T1000 (cell line): ENCODE measurements around the gene AMMECR1.
"Not testable (repeated sequence)": the region's sequence is repeated elsewhere in the genome, so short reads cannot be mapped to it uniquely, and the experiment has no call there.

Experiments
- DNase-seq: peaks from one replicate; lab custom pipeline; 2025; ENCODE audit warnings: mixed read lengths; lab: John Stamatoyannopoulos, UW

The AMMECR1 gene

DNA sequence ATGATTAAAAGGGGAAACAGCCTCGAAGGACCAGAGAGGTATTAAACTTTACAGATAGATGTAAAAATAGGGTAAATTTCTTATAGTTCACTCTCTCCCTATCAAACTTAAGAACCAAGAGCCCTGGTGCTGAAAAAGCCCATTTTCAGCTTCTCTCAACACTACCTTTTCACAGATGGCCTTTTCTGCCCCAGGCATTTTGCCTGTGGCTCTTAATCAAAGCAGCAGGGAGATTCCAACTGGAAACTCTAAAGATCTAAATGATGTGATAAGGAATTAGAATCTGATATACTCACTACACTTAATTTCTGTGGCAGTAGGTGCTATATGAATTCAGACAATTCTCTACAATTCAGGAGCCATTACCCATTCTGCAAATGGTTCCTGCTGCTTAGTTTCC, 60.0 kb downstream of the AMMECR1 start:
- DNase-seq, result no peak

DNA sequence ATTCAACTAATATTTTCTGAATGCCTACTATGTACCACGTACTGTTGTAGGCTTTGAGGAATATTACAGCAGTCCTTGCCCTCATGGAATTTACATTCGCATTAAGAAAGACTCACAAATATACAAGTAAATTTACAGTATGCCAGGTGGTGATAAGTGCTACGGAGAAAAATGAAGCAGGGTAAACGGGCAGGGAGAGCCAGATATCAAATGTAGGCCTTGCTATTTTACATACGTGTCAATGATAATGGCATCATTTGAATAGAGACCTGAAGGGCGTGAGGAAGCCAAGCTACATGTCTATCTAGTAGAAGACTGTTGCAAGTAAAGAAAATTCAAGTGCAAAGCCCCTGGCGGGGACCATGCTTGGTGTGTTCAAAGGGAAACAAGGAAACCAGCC, 65.2 kb downstream of the AMMECR1 start:
- no peak for DNase-seq

DNA sequence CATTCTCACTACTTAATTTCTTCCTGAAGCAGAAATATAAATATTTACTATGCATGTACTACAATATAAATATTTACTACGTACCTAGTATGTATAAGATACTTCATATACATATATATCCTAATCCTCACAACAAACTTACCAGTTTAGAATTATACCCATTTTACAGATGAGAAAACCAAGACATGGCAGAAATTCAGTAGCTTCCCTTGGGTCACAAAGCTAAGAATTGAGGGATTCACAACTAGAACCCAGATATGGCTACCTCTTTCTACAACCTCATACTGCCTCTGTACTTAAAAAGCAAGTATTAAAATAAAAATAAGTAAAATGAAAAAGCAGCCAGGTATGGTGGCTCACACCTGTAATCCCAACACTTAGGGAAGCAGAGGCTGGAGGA, 65.9 kb downstream of the AMMECR1 start:
- DNase-seq, result no peak

DNA sequence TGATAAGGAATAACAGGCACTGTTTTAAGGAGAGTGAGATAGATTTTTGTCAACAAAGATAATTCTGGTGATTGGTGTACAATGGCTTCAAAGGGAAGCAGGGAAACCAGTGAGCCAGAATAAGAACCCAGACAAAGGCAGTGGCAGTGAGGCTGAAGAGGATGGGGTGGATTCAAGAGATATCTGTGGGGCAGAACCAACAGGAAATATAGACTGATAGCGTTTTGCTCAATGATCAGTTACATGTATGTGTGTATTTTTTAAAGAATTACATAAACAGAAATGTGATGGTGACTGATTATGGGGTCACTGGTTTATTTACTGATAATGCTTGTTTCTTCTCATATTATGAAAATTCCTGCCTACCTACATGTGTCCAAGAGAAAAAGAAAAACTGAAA, 66.4 kb downstream of the AMMECR1 start:
- DNase-seq, result no peak

DNA sequence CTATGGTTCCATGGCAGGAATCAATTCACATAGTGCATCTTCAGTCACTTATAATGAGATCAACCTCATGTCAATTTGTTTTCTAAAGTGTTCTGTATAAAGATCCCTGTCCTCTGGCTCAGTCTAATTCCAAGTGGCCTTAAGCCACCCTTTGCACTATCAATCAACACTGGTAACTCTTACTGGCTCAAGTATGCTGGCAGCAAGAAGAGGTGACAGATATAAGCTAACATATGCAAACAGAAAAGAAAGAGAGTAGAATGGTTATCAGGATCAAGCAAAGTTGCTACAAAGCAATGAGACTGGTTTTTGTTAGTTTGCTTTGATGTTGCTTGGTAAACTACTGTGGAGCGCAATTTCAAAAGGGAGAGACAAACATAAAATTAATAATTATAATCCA, 67.0 kb downstream of the AMMECR1 start:
- no peak for DNase-seq

DNA sequence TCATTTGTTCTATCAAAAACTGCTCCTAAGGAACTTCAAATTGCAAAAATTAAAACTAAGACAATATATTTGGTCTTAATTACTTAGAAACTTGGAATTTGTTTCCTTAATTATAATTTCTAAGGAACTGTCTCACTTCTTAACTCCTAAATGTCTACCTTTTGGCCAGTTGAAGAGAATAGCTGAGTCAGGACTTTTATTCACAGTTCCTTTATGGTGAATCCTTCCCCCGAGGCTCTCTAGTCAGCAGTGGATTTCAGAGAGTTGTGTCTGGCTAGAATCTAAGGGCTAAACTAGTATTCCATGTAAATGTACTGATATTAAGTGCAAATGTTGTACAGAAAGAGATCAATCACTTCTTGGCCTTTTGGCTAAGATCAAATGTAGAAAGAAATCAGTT, 69.3 kb downstream of the AMMECR1 start:
- no peak for DNase-seq

DNA sequence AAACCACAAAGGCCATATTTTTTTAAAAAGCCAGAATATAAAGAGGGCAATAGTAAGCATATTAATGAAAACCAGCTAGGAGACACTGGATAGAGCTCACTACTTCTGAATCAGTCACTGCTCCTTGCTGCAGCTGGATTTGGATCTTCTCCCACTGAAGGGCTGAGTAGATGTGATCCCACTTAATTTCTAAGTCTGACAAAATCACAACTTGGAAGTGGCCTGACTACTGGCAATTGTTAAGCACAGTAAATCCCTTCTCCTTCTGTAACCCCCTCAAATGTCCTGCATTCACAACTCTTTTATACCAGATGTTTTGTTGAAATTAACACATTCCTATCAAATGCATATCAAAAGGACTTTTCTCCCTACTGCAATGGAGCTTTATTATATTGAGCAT, 72.9 kb downstream of the AMMECR1 start:
- no peak for DNase-seq

DNA sequence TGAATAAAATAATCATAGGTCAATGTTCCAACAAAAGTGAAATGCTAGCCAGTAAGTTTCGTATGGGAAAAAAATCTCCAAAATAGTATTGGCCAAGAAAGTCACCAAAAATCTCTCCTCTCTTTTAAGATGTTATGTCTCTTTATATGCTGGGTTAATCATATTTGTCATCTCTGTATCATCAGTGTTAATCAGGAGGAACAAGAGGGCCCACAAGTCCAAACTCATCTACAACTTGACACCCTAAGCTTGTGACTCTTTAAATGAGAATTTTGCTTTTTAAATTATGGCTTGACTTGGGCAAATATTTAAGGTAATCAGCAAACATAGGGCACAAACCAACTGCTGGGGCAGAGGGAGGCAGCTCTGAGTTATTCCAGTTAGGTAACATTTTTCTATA, 75.5 kb downstream of the AMMECR1 start:
- no peak for DNase-seq

DNA sequence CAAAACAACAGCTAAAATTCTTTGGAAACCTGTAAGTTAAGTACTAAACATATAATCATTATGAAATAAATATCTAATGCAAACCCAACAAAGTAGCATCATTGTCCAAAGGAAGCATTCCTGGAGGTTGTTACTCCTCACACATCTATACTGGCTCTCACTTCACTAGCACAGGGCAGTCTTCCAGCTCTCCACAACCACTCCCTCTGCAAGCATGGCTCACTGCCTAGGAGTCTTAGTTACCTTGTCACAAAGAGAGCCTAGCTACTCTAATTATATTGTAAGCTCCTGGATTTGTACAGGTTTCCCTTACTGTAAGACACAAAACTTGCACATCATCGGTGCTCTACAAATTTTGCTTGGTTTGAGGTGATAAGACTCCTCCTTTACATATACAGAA, 76.1 kb downstream of the AMMECR1 start:
- DNase-seq, result no peak

DNA sequence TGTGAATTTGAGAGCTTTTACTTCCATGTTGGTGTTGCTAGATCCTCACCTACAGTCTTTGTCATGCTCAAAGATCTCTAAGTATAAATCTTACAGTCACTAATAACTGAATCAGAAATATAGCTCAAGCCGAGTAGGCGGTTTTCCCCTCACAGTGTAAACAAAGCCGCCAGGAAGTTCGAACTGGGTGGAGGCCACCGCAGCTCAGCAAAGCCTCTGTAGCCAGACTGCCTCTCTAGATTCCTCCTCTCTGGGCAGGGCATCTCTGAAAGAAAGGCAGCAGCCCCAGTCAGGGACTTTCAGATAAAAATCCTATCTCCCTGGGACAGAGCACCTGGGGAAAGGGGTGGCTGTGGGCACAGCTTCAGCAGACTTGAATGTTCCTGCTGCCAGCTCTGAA, 79.6 kb downstream of the AMMECR1 start:
- not testable (repeated sequence) for DNase-seq

DNA sequence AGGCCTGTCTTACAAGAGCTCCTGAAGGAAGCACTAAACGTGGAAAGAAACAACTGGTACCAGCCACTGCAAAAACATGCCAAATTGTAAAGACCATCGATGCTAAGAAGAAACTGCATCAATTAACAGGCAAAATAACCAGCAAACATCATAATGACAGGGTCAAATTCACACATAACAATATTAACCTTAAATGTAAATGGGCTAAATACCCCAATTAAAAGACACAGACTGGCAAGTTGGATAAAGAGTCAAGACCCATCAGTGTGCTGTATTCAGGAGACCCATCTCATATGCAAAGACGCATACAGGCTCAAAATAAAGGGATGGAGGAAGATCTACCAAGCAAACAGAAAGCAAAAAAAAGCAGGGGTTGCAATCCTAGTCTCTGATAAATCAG, 86.4 kb downstream of the AMMECR1 start:
- not testable (repeated sequence) for DNase-seq

DNA sequence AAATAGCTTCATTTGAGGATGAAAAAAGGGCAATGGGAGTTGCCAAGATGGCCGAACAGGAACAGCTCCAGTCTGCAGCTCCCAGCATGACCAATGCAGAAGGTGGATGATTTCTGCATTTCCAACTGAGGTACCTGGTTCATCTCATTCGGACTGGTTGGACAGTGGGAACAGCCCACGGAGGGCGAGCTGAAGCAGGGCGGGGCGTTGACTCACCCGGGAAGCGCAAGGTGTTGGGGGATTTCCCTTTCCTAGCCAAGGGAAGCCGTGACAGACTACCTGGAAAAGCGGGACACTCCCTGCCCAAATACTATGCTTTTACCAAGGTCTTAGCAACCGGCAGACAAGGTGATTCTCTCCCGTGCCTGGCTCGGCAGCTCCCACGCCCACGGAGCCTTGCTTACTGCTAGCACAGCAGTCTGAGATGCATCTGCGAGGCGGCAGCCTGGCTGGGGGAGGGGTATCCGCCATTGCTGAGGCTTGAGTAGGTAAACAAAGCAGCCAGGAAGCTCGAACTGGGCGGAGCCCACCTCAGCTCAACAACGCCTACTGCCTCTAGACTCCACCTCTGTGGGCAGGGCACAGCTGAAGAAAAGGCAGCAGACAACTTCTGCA, 88.3 kb downstream of the AMMECR1 start:
- not testable (repeated sequence) for DNase-seq

DNA sequence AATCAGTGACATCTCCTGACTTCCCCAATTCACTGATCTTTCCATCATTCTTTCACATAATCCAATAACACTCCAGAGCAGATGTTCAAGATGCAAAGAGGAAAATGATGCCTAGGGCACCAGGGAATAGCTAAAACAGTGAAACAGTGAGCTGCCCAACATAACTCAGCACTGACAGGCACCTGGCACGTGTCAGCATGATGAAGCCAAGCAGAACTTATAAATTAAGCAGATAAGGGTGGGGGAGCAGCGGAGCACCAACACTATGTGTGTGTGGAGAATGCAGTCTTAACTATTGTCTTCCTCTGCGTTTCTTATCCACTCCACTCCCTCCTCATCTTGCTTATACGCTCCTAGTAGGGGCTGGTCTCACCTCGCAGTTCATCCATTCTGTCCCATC, 89.4 kb downstream of the AMMECR1 start:
- DNase-seq, result no peak

DNA sequence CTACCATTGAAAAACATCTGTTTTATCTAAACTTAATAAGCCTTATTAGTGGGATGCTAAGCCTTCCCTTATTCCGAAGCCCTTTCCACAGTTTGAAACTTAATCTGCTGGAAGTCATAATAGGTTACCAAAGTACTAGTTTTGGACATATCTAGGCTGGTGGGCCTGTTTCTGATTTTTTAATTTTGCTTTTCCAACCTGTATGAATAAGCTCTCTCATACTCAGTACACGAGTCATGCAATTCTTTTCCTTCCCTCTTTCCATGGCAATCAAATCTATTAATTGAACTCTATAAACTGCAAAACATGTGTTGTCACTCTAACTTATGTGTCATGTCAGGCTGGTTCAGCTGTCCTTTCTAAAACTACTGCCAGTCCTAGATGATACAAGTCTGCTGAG, 91.0 kb downstream of the AMMECR1 start:
- DNase-seq, result no peak

DNA sequence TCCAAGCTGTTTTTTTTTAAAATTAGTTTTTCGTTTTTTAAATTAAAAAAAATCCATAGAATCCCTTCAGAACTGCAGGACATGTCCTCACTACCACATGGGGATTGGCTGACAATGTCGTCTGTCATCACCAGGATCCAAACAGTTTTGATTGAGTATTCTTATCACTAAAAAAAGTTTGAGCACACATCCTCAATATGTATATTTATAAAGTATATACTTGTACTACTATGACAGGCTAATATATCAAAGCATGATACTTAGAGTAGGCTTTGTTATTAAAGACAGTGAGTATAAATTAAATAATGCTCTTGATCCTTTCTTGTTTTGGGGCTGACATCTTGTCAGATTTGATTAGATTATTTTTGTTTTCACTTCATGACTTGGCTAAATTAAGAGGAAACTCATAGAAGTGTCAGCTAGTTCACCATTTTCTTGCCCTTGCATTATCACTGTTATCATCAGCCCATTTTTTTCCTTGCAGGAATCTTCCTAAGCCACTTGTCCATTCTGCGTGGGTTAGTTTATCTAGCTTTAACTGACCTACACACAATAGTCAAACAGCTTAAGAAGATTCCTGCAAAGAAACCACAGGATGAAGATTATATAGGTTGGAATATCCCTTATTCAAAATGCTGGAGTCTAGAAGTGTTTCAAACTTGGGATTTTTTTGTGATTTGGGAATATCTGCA, 92.8 kb downstream of the AMMECR1 start:
- DNase-seq, result no peak

DNA sequence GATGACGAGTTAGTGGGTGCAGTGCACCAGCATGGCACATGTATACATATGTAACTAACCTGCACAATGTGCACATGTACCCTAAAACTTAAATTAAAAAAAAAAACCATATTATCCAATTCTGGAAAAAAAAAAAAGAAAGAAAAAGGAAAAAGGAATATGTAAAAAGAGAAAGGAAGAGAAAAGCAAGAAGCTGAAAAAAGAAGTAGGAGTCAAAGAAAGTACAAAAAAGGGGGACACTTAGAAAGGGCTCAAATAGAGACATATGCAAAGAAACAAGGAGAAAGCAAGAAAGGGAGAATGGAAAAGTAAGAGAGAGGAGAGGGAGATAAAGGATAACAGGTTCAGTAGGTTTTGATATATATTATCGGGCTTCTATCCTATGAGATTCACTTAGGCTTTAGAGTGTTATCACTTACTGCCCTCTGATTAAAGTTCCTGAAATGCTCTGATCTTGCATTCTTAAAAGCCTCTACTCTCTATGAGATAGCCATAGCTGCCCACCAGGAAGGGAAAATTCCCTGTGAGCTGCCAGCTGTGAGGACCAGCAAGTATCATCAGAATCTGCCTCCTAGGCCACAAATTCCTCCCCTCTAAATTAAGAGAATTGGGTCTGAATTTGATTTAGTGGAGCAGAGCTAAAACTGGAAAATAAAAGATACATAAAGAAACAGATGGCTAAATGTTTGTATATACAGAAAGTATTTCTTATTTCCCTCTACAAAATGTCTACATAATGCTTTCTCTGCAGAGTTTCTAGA, 95.2 kb downstream of the AMMECR1 start:
- no peak for DNase-seq

DNA sequence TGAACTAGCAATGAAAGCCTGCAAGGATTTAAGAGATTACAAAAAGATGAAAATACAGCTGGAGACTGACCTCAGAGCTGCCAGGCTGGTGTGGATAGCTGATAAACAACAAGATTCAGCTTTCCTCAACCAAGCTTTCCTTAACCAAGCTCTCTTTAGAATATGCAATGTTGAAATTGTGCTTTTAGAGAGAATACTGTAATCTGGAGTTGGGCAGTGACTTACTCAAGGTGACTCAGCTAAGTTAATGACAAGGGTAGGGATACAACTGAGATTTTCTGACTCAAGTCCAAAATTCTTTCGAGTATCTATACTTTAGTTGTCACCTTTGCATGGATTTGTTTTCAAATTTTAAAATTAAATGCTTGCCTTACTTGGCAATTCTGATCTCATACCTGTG, 98.0 kb downstream of the AMMECR1 start:
- no peak for DNase-seq

DNA sequence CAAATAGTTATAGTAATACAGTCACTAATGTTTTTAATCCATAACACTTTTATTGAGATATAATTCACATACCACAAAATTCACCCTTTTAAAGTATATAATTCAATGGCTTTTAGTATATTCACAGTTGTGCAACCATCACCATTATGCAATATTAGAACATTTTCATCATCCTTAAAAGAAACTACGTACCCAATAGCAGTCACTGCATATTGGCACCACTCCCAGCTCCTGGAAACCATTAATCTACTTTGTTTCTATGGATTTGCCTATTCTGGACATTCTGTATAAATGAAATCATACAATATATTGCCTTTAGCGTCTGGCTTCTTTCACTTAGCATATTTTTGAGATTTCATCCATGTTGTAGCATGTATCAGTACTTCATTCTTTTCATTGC, 99.3 kb downstream of the AMMECR1 start:
- no peak for DNase-seq

DNA sequence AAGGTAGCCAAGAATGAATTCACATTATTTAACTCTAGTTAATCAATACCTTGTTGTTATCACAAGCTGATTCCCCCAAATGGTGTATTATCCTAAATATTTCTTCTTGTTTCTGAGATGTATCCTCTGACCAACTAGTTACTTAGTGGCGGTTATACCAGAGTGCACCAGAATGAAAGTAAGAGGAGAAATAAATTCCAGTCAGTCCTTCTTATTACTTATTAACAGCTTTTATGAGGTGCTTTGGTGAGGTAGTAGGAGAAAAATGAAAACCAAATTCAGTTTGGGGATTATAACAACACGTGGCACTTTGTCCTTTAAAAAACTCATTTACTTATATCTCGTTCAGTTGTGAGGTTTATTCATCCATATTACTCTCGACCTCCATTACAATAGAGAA, 101.9 kb downstream of the AMMECR1 start:
- no peak for DNase-seq

DNA sequence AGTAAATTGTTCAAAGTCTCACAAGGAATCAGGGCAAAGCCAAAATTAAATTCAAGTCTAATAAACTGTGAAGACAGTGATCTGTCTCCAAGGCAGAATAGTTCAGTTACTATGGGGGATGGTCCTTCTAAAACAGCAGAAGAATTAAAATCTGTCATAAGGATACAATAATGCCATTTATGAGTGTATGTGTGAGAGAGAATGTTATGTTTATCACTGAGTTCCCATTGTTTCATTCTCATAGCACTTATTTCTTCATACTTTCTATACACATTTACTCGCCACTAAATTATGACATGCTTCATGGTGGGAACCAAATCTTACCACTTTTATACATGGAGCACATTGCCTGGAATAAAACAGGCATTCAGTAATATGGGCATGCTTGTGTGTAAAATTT, 102.5 kb downstream of the AMMECR1 start:
- no peak for DNase-seq

DNA sequence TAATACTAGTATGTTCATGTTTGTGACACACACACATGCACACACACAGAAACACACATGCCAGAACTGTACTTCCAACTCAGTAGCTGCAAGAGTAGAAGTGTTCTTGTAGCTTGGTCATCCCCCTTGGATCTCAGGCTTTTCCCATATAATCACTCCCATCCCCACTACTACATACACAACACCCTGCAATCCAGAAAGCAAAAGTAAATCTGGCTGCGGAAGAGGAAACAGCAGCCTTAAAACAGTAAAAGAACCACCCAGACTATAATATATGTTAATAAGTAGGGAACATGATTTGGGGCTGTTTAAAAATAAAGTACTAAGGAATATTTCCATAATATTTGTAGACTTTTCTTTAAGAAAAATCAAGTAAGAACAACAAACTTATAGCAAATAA, 103.2 kb downstream of the AMMECR1 start:
- DNase-seq, result no peak

DNA sequence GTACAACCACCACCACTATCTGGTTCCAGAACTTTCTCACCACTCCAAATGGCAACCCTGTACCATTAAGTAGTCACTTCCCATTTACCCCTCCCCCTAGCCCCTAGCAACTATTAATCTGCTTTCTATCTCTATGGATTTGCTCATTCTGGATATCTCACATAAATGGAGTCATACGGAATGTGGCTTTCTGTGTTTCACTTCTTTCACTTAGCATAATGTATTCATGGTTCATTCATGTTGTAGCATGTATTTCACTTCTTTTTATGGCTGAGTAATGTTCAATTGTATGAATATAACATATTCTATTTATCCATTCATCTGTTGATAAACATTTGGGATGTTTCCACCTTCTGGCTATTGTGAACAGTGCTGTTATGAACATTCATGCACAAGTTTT, 104.7 kb downstream of the AMMECR1 start:
- no peak for DNase-seq

DNA sequence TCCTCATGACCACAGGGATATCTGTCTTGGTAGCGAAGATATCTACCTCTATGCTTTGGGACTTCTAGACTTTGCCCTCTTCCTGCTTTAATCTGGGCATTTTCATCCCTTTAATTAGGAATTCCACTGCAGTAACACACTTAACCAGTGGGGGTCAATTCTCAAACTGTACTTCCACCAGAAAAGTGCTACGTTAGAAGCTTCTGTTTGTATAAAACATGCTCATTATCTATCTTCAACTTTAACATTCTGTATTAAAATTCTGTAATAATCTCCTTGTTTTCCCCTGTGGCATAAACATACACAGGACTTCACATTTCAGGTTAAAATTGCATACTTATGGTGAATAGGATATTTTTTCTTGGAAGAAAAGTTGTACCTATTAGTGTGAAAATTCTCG, 105.6 kb downstream of the AMMECR1 start:
- DNase-seq, result no peak
